Neural progenitor cell (in vitro differentiated cells): ENCODE measurements around the gene ITPK1. TPM values are rescaled to one million over a fixed set of nuclear protein-coding genes. Genes with fewer than 3 reads are reported as not detected.

ENCODE experiments used
- DNase-seq: peaks from one replicate; pipeline ENCODE4 v3.0.0-alpha.2; 2016; ENCODE audit warnings: low spot score
- H2AFZ ChIP-seq: fragments of 200-600 bp; sonication (generic); replicated peaks from 2 replicates; pipeline ENCODE4 v1.6.1; 2016; ENCODE audit warnings: antibody characterized with exemption
- H3F3A ChIP-seq: fragments of 200-600 bp; sonication (generic); 2 replicates; pipeline ENCODE4 v1.6.1; 2016; ENCODE audit warnings: antibody characterized with exemption, low read depth
- H3K27ac ChIP-seq: fragments of 200-600 bp; sonication (generic); 2 replicates; pipeline ENCODE4 v1.5.1; 2016; ENCODE audit warnings: mild to moderate bottlenecking
- H3K27me3 ChIP-seq: fragments of 200-600 bp; sonication (generic); 2 replicates; pipeline ENCODE4 v1.6.1; 2016; ENCODE audit warnings: mild to moderate bottlenecking, moderate library complexity
- H3K36me3 ChIP-seq: fragments of 200-600 bp; sonication (generic); 2 replicates; pipeline ENCODE4 v1.5.1; 2016
- H3K4me1 ChIP-seq: fragments of 200-600 bp; sonication (generic); 2 replicates; pipeline ENCODE4 v1.6.1; 2016; ENCODE audit warnings: mixed run types
- H3K4me2 ChIP-seq: fragments of 200-600 bp; sonication (generic); 2 replicates; pipeline ENCODE4 v1.6.1; 2016
- H3K4me3 ChIP-seq: fragments of 200-600 bp; sonication (generic); 2 replicates; pipeline ENCODE4 v1.5.1; 2016
- H3K79me2 ChIP-seq: fragments of 200-600 bp; sonication (generic); 2 replicates; pipeline ENCODE4 v1.6.1; 2016; ENCODE audit warnings: low read depth
- H3K9ac ChIP-seq: fragments of 200-600 bp; sonication (generic); 2 replicates; pipeline ENCODE4 v1.6.1; 2016
- H3K9me3 ChIP-seq: fragments of 200-600 bp; sonication (generic); 2 replicates; pipeline ENCODE4 v1.5.1; 2016; ENCODE audit warnings: low read depth
- H4K20me1 ChIP-seq: fragments of 200-600 bp; sonication (generic); 2 replicates; pipeline ENCODE4 v1.6.1; 2016; ENCODE audit warnings: low read depth
- H3K27ac Mint-ChIP-seq: 3 replicates; pipeline ENCODE4 v1.8.0; 2021; ENCODE audit warnings: mixed read lengths
- H3K27me3 Mint-ChIP-seq: 2 replicates; pipeline ENCODE4 v1.8.0; 2022; ENCODE audit warnings: low read depth, mild to moderate bottlenecking, inconsistent platforms, moderate library complexity, mixed read lengths; ENCODE audit not compliant: insufficient read depth
- H3K36me3 Mint-ChIP-seq: 3 replicates; pipeline ENCODE4 v1.8.0; 2021; ENCODE audit warnings: mixed read lengths
- H3K4me1 Mint-ChIP-seq: 3 replicates; pipeline ENCODE4 v1.8.0; 2021; ENCODE audit warnings: mixed read lengths
- H3K4me3 Mint-ChIP-seq: 3 replicates; pipeline ENCODE4 v1.8.0; 2021; ENCODE audit warnings: mild to moderate bottlenecking, moderate library complexity, mixed read lengths
- H3K9me3 Mint-ChIP-seq: 3 replicates; pipeline ENCODE4 v1.8.0; 2020; ENCODE audit warnings: mixed read lengths
- CTCF ChIP-seq: fragments of 200-600 bp; sonication (generic); IDR thresholded peaks from 2 replicates; pipeline ENCODE4 v1.5.1; 2017; ENCODE audit warnings: antibody characterized with exemption, mild to moderate bottlenecking
- EZH2 ChIP-seq: fragments of 200-600 bp; sonication (generic); IDR thresholded peaks from 2 replicates; pipeline ENCODE4 v1.6.1; 2017; ENCODE audit warnings: antibody characterized with exemption, mild to moderate bottlenecking, moderate library complexity
- EZH2phosphoT487 ChIP-seq: fragments of 200-600 bp; sonication (generic); IDR thresholded peaks from 2 replicates; pipeline ENCODE4 v1.6.1; 2017; ENCODE audit warnings: antibody characterized with exemption
- total RNA-seq: library from RNA; depleted of rRNA; stranded (reverse); fragments of >200 nt; gene quantifications from 2 replicates; pipeline ENCODE4 v1.2.3, GENCODE V29; 2015; ENCODE audit warnings: low replicate concordance

ITPK1 gene
- total RNA-seq, 1 donor from 2014 or later: 25.8 TPM

- no peaks in the 10 kb centered on the region for H3K9me3 ChIP-seq
- no peaks in the 10 kb centered on the region for H3F3A ChIP-seq
- H3K27ac ChIP-seq: no peak overlapping the region
- H3K9ac ChIP-seq: no peak overlapping the region
- Mint-ChIP-seq H3K27me3 (peaks cover 7% of the 10 kb centered on the region), H3K27ac (no peak overlapping the region), H3K4me3 (no peak overlapping the region), H3K36me3 (no peaks in the 10 kb centered on the region), H3K9me3 (no peaks in the 10 kb centered on the region), H3K4me1 (no peaks in the 10 kb centered on the region)
- no peaks in the 10 kb centered on the region for H3K79me2 ChIP-seq
- H4K20me1 ChIP-seq: no peaks in the 10 kb centered on the region
- no peaks in the 10 kb centered on the region for H3K27me3 ChIP-seq
- no peak overlapping the region for H3K4me3 ChIP-seq
- DNase-seq: no peak
- TF ChIP-seq CTCF (no peak), EZH2 (no peak), EZH2phosphoT487 (no peak)
- H2AFZ ChIP-seq: no peak overlapping the region
- no peaks in the 10 kb centered on the region for H3K36me3 ChIP-seq
- H3K4me2 ChIP-seq: no peak overlapping the region
- no peaks in the 10 kb centered on the region for H3K4me1 ChIP-seq
Observed at GRCh38 chr14:92933481-92933880, 182.2 kb downstream of the ITPK1 start.

GRCh38 chr14:92932448-92933395 is 183.0 kb downstream of the ITPK1 start:
- Mint-ChIP-seq H3K4me3 (no peak overlapping the region), H3K4me1 (no peaks in the 10 kb centered on the region), H3K9me3 (no peaks in the 10 kb centered on the region), H3K27me3 (peaks cover 7% of the 10 kb centered on the region), H3K36me3 (no peaks in the 10 kb centered on the region), H3K27ac (no peak overlapping the region)
- Histone ChIP-seq H3K4me1 (no peaks in the 10 kb centered on the region), H3K36me3 (no peaks in the 10 kb centered on the region), H3K27ac (no peak overlapping the region), H2AFZ (no peak overlapping the region), H3F3A (no peaks in the 10 kb centered on the region), H3K79me2 (no peaks in the 10 kb centered on the region), H4K20me1 (no peaks in the 10 kb centered on the region), H3K9me3 (no peaks in the 10 kb centered on the region), H3K4me3 (no peak overlapping the region), H3K27me3 (no peaks in the 10 kb centered on the region), H3K9ac (no peak overlapping the region), H3K4me2 (no peak overlapping the region)
- TF ChIP-seq EZH2: no peak
- no peak for TF ChIP-seq EZH2phosphoT487
- no peak for TF ChIP-seq CTCF
- DNase-seq: no peak

- Mint-ChIP-seq H3K9me3 (no peaks in the 10 kb centered on the region), H3K27ac (no peak overlapping the region), H3K4me1 (no peaks in the 10 kb centered on the region), H3K36me3 (no peaks in the 10 kb centered on the region), H3K27me3 (peaks cover 7% of the 10 kb centered on the region), H3K4me3 (no peak overlapping the region)
- Histone ChIP-seq H3F3A (no peaks in the 10 kb centered on the region), H3K4me3 (no peak overlapping the region), H3K27me3 (peaks cover 3% of the 10 kb centered on the region), H2AFZ (no peak overlapping the region), H3K4me1 (no peaks in the 10 kb centered on the region), H3K79me2 (no peaks in the 10 kb centered on the region), H3K27ac (no peak overlapping the region), H3K4me2 (no peak overlapping the region), H3K9ac (no peak overlapping the region), H4K20me1 (no peaks in the 10 kb centered on the region), H3K36me3 (no peaks in the 10 kb centered on the region), H3K9me3 (no peaks in the 10 kb centered on the region)
- TF ChIP-seq CTCF (no peak), EZH2 (no peak), EZH2phosphoT487 (no peak)
- no peak for DNase-seq
Observed at GRCh38 chr14:92931681-92932447, 183.9 kb downstream of the ITPK1 start.
